ENCODE measurements around the gene AMPD3.
A peak's percentile ranks its signal among the peaks of the same experiment; 100 is the strongest.

AMPD3 gene

DNA sequence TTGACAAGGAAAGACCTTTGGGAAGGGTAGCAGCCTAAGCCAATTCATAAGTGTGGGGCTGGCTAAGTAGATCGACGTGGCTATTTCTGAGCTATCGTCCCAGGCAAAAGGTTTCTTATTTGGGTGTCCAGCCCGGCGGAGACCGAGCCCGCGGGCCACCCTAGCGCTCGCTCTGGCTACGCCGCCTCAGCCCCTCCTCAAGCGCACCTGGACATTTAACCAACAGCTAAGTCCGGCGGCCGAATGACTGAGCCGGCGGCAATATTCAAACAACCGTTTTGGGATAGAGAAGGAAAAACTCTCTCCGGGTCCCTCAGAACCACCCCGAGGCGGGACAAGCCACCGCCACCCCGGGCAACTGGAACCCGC, 85.5 kb downstream of the AMPD3 start:
- Histone ChIP-seq H3K4me1 (ENCODE audit: control insufficient read depth, insufficient read depth, low read length, poor library complexity, severe bottlenecking) (no peaks in the 10 kb centered on the region), H3K4me3 (ENCODE audit: extremely low read depth, insufficient read depth, low read length, poor library complexity, severe bottlenecking) (peak overlapping the region; percentile 68), H3K36me3 (ENCODE audit: control insufficient read depth, insufficient read depth, low read length) (no peaks in the 10 kb centered on the region), H3K9me3 (ENCODE audit: control insufficient read depth, low read length) (no peaks in the 10 kb centered on the region), H3K27ac (ENCODE audit: low read depth, low read length, severe bottlenecking) (peak overlapping the region; percentile 43)
- WGBS, 2 experiments (ENCODE audit: insufficient coverage in 2 of 2), result 0 to 1% methylated on average over 15 to 23 of the region's 25 CpGs

DNA sequence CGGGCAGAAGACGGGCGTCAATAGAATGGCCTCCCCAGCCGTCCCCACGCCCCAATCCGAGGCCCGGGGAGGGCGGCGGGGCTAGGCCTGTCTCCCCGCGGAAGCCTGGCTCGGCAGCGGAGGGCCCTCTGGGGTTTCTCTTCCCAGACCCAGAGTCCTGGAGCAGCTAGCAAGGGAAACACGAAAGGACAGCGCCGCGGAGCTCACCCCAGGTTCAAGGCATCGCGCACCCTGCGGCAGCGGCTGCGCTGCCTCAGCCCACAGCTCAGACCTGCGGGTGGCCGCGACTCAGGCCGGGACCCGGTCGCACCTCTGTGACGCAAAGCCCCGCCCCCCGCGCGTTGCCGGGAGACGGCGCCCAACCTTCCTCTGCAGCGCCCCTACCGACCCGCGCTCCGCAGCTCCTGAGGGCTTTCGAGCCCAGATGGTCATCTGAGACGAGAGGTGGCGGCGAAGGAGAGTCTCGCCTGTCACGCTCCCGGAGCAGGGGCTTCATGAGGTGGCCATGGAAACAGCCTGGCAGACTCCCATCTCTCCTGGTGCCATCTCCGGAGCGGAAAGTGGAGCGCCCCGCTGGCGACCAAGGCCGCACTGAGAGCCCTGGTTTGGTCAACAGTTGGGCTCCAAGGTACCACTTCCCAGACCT, 86.0 kb downstream of the AMPD3 start, which contains the start of gene RNF141:
Gene RNF141, minus strand, starts transcription at position 273 of the 646 bp plus-strand sequence. CDS start 7,029 bp downstream, outside the sequence.
- Histone ChIP-seq H3K27ac (ENCODE audit: low read depth, low read length, severe bottlenecking) (peak within 1 kb of the TSS; percentile 43), H3K4me1 (ENCODE audit: control insufficient read depth, insufficient read depth, low read length, poor library complexity, severe bottlenecking) (no peaks in the 10 kb centered on the region), H3K36me3 (ENCODE audit: control insufficient read depth, insufficient read depth, low read length) (no peaks in the 10 kb centered on the region), H3K9me3 (ENCODE audit: control insufficient read depth, low read length) (no peaks in the 10 kb centered on the region), H3K4me3 (ENCODE audit: extremely low read depth, insufficient read depth, low read length, poor library complexity, severe bottlenecking) (peak within 1 kb of the TSS; percentile 68)
- 1% methylated on average over 49 to 54 of the region's 54 CpGs for WGBS, 2 experiments (ENCODE audit: insufficient coverage in 2 of 2)

DNA sequence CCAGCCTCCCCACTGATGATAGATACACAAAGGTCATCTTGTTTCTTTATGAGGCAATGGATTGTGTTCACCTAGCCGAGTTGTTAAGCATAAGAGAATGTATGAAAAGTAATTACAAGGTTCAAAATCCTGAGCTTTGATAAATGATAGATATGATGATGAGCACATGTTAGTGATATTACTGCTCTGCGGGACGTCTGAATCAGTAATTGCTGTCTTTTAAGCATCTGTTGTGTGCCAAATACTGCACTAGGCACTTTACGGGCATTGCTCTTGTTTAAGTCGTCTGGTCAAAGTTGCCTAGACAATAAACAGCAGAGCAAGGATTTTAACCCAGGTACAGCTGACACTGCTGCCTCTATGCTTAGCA, 86.5 kb downstream of the AMPD3 start:
- no peaks in the 10 kb centered on the region for H3K36me3 ChIP-seq (ENCODE audit: control insufficient read depth, insufficient read depth, low read length)
- no peaks in the 10 kb centered on the region for H3K9me3 ChIP-seq (ENCODE audit: control insufficient read depth, low read length)
- H3K27ac ChIP-seq (ENCODE audit: low read depth, low read length, severe bottlenecking), result no peak overlapping the region
- whole genome bisulfite sequencing, 2 experiments (ENCODE audit: insufficient coverage in 2 of 2), result 72 to 78% methylated on average over 5 of the region's 5 CpGs
- no peaks in the 10 kb centered on the region for H3K4me1 ChIP-seq (ENCODE audit: control insufficient read depth, insufficient read depth, low read length, poor library complexity, severe bottlenecking)
- H3K4me3 ChIP-seq (ENCODE audit: extremely low read depth, insufficient read depth, low read length, poor library complexity, severe bottlenecking), result peak overlapping the region; percentile 68

DNA sequence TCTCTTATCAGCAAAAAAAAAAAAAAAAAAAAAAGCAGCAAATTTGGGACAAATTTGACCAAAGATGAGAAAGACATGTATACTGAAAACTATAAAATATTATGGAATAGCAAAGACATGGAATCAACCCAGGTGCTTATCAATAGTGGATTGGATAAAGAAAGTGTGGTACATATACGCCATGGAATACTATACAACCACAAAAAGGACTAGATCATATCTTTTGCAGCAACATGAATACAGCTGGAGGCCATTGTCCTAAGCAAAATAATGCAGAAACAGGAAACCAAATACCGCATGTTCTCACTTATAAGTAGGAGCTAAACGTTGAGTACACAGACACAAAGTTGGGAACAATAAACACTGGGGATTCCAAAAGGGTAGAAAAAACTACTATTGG, 87.7 kb downstream of the AMPD3 start:
- H3K36me3 ChIP-seq (ENCODE audit: control insufficient read depth, insufficient read depth, low read length), result no peaks in the 10 kb centered on the region
- no peak overlapping the region for H3K4me3 ChIP-seq (ENCODE audit: extremely low read depth, insufficient read depth, low read length, poor library complexity, severe bottlenecking)
- H3K4me1 ChIP-seq (ENCODE audit: control insufficient read depth, insufficient read depth, low read length, poor library complexity, severe bottlenecking), result no peaks in the 10 kb centered on the region
- H3K9me3 ChIP-seq (ENCODE audit: control insufficient read depth, low read length), result no peaks in the 10 kb centered on the region
- no peak overlapping the region for H3K27ac ChIP-seq (ENCODE audit: low read depth, low read length, severe bottlenecking)
- WGBS, 2 experiments (ENCODE audit: insufficient coverage in 2 of 2), result 83 to 100% methylated on average over 1 to 2 of the region's 3 CpGs

DNA sequence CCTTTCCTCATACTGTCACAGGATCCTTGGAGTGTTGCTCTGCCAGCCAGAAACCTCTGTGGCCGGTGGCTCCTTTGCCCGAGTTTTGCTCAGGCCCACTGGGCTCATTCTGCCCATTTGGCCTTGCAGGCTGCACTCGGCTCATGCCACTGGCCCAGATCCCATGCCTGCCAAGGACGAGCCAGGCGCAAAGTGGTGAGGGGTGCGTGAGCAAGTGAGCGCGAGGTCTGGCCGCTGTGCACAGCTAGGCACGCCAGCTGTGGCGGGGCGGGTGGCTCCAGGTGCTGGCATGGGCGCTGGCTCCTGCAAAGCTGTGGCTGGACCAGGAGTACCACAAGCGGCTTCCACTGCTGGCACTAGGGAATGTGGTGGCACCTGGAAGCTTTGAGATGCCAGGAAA, 88.7 kb downstream of the AMPD3 start:
- Histone ChIP-seq H3K9me3 (ENCODE audit: control insufficient read depth, low read length) (no peaks in the 10 kb centered on the region), H3K4me1 (ENCODE audit: control insufficient read depth, insufficient read depth, low read length, poor library complexity, severe bottlenecking) (no peaks in the 10 kb centered on the region), H3K27ac (ENCODE audit: low read depth, low read length, severe bottlenecking) (no peak overlapping the region), H3K4me3 (ENCODE audit: extremely low read depth, insufficient read depth, low read length, poor library complexity, severe bottlenecking) (no peak overlapping the region), H3K36me3 (ENCODE audit: control insufficient read depth, insufficient read depth, low read length) (no peaks in the 10 kb centered on the region)
- WGBS, 2 experiments (ENCODE audit: insufficient coverage in 2 of 2), result 96 to 100% methylated on average over 5 to 12 of the region's 14 CpGs

DNA sequence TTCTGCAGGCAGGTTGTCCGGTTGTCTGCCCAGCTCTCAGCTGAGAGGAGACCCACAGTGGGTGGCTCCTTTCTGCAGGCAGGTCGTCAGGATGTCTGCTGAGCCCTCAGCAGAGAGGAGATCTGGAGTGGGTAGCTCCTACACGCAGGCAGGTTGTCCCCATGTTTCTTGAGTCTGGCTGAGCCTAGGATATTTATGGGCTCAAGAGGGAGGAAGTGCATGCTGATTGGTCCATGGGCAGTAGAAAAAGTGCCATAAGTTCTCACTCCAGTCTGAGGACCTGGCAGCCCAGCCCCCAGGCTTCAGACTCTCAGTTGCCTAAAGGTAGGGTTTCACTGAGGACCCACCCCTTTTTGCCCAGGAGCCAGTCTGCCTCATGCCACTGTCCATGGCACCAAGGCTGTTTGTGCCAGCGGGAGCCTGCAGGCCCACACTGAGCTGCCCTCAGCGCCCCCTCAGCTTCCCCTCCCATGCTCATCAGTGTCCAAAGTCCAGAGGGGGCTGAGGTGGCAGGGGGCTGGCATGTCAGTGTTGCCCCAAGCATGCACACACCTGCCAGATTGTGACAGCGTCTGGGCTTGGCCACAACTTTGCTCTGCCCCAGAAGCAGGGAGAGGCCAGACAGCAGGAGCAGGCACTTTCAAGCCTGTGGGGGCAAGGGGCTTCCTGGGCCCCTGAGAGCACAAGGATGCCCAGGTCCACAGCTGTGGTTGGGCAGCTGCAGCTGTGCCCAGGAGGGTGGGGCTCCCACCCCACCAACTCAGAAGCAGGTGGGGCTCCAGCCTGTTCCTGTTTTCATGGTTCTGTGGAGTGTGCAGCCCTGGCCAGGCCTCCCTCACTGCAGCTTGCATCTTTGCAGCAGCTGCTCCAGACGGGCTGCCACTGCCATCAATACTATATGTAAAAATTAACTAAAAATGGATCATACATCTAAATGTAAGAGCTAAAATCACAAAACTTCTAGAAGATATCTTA, 89.7 kb downstream of the AMPD3 start:
- H3K9me3 ChIP-seq (ENCODE audit: control insufficient read depth, low read length), result no peaks in the 10 kb centered on the region
- H3K4me1 ChIP-seq (ENCODE audit: control insufficient read depth, insufficient read depth, low read length, poor library complexity, severe bottlenecking), result no peaks in the 10 kb centered on the region
- no peaks in the 10 kb centered on the region for H3K36me3 ChIP-seq (ENCODE audit: control insufficient read depth, insufficient read depth, low read length)
- no peak overlapping the region for H3K27ac ChIP-seq (ENCODE audit: low read depth, low read length, severe bottlenecking)
- 94 to 100% methylated on average over 3 to 4 of the region's 7 CpGs for WGBS, 2 experiments (ENCODE audit: insufficient coverage in 2 of 2)
- H3K4me3 ChIP-seq (ENCODE audit: extremely low read depth, insufficient read depth, low read length, poor library complexity, severe bottlenecking), result no peak overlapping the region

DNA sequence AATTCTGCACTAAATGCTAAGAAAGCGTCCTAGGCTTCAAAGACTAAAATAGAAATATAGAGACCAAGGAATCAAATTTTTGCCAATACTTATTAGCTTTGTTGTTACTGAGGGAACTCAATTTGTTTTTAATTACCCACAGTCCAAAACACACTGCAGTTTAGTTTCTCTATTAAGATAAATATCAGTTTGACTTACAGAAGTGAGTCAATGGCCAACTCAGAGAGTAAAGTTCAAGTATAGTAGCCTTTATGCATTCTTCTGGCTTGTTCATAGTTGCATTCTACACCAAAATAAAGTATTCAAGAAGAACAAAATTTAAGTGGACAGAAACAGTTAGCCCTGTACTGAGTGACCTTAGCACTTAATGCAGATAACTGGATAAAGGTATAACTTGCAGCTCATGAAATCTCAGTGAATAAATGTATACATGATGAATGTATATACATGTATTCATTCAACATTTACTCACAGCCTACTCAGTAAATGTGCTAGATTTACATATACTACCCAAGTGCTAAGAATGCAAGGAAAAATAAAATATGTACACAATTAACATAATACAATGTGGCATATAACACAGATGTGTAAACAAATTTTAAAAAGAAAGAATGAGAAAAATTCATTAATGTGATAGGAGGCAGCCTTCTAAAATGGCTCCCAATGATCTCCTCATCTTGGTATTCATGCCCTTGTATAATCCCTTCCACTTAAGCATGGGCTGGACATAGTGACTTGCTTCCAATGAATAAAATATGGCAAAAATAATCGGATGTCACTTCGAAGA, 95.6 kb downstream of the AMPD3 start:
- Histone ChIP-seq H3K4me1 (ENCODE audit: control insufficient read depth, insufficient read depth, low read length, poor library complexity, severe bottlenecking) (no peaks in the 10 kb centered on the region), H3K36me3 (ENCODE audit: control insufficient read depth, insufficient read depth, low read length) (no peaks in the 10 kb centered on the region), H3K27ac (ENCODE audit: low read depth, low read length, severe bottlenecking) (no peak overlapping the region), H3K4me3 (ENCODE audit: extremely low read depth, insufficient read depth, low read length, poor library complexity, severe bottlenecking) (no peak overlapping the region), H3K9me3 (ENCODE audit: control insufficient read depth, low read length) (peaks cover 10% of the 10 kb centered on the region)
- 100% methylated on average over 3 of the region's 3 CpGs; no CpG with 5 or more reads in 1 of the 2 experiments for WGBS, 2 experiments (ENCODE audit: insufficient coverage in 2 of 2)

DNA sequence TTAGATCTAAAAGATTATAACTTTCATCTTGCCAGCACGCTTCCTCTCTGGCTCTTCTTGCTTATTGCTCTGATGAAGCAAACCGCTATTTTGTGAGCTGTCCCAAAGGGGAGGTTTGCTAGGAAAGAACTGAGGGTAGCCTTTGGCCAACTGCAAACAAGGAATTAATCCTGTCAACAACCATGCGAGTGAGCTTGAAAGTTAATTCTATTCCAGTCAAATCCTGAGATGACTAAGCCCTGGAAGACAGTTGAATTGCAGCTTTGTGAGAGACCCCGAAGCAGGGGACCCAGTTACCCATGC, 96.2 kb downstream of the AMPD3 start:
- Histone ChIP-seq H3K4me3 (ENCODE audit: extremely low read depth, insufficient read depth, low read length, poor library complexity, severe bottlenecking) (no peak overlapping the region), H3K36me3 (ENCODE audit: control insufficient read depth, insufficient read depth, low read length) (no peaks in the 10 kb centered on the region), H3K27ac (ENCODE audit: low read depth, low read length, severe bottlenecking) (no peak overlapping the region), H3K4me1 (ENCODE audit: control insufficient read depth, insufficient read depth, low read length, poor library complexity, severe bottlenecking) (no peaks in the 10 kb centered on the region), H3K9me3 (ENCODE audit: control insufficient read depth, low read length) (peaks cover 10% of the 10 kb centered on the region)
- WGBS, 2 experiments (ENCODE audit: insufficient coverage in 2 of 2), result 93 to 100% methylated on average over 1 to 3 of the region's 4 CpGs

DNA sequence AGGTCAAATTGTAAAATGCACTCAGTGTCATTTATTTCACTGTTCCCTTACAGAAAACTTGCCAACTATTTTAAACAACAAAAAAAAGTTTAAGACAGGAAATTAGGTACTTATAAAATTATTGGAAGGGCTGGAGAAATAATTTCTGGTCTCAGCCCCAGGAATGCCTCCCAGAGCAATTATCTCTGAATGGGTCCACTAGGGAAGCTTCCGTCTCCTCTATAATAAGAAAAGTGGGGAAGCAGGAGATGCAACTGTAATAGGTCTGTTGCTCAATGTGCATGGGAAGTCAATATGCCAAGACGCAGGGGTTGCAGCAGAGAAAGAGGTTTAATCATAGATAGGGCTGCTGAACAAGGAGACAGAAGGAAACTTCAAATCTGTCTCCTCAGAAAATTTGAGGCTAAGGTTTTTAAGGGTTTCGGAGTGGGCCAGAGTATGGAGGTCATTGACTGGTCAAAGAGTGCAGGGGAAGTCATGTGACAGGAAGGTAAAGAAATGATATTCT, 96.8 kb downstream of the AMPD3 start:
- WGBS, 2 experiments (ENCODE audit: insufficient coverage in 2 of 2), result 97 to 100% methylated on average over 2 to 3 of the region's 3 CpGs
- no peak overlapping the region for H3K4me3 ChIP-seq (ENCODE audit: extremely low read depth, insufficient read depth, low read length, poor library complexity, severe bottlenecking)
- H3K36me3 ChIP-seq (ENCODE audit: control insufficient read depth, insufficient read depth, low read length), result no peaks in the 10 kb centered on the region
- H3K9me3 ChIP-seq (ENCODE audit: control insufficient read depth, low read length), result peaks cover 10% of the 10 kb centered on the region
- H3K4me1 ChIP-seq (ENCODE audit: control insufficient read depth, insufficient read depth, low read length, poor library complexity, severe bottlenecking), result no peaks in the 10 kb centered on the region
- H3K27ac ChIP-seq (ENCODE audit: low read depth, low read length, severe bottlenecking), result no peak overlapping the region

DNA sequence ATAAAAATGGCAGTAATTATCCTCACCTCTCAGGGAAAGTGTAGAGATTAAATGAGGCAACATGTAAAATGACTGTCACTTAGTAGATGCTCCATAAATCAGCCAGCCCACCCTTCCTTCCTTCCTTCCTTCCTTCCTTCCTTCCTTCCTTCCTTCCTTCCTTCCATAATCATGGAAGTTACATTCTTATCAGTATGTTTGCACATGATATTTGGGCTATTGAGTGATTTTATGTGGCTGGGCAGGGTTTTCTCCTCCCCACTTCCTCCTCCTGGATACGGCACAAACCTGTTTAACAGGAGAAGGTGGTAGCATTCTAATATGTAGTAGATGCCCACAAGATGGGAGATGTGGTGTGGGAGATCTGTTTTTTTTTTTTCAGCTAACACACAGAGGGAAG, 101.5 kb downstream of the AMPD3 start:
- Histone ChIP-seq H3K9me3 (ENCODE audit: control insufficient read depth, low read length) (peaks cover 6% of the 10 kb centered on the region), H3K27ac (ENCODE audit: low read depth, low read length, severe bottlenecking) (no peak overlapping the region), H3K4me3 (ENCODE audit: extremely low read depth, insufficient read depth, low read length, poor library complexity, severe bottlenecking) (no peak overlapping the region), H3K4me1 (ENCODE audit: control insufficient read depth, insufficient read depth, low read length, poor library complexity, severe bottlenecking) (no peaks in the 10 kb centered on the region), H3K36me3 (ENCODE audit: control insufficient read depth, insufficient read depth, low read length) (no peaks in the 10 kb centered on the region)
- WGBS, 2 experiments (ENCODE audit: insufficient coverage in 2 of 2), result no CpG with 5 or more reads among the region's 1 CpG

All from mesodermal cell (in vitro differentiated cells).